Fibroblast of villous mesenchyme (primary cell): ENCODE measurements around the gene COL3A1. TPM values are rescaled to one million over a fixed set of nuclear protein-coding genes. Genes with fewer than 3 reads are reported as not detected.
A peak's percentile ranks its signal among the peaks of the same experiment; 100 is the strongest.

Experiments
- DNase-seq: peaks from one replicate; pipeline ENCODE4 v3.0.0-alpha.2; 2010; ENCODE audit warnings: low read depth
- H3K4me3 ChIP-seq: 2 replicates; pipeline ENCODE4 v1.5.1; 2011; ENCODE audit warnings: low read depth, mild to moderate bottlenecking, low read length
- CTCF ChIP-seq: IDR thresholded peaks from 2 replicates; pipeline ENCODE4 v1.5.1; 2012; ENCODE audit warnings: low read depth, mild to moderate bottlenecking, low read length; ENCODE audit not compliant: insufficient read depth
- total RNA-seq: library from RNA; depleted of rRNA; stranded (reverse); fragments of >200 nt; gene quantifications from 2 replicates; pipeline ENCODE4 v1.2.3, GENCODE V29; 2012

The COL3A1 gene
- total RNA-seq, 1 donor = 3,024 TPM

- no peak overlapping the region for H3K4me3 ChIP-seq
- no peak for TF ChIP-seq CTCF
- no peak for DNase-seq
These were observed 73.2 kb downstream of the COL3A1 start for GRCh38 chr2:189047171-189047888.

- no peak overlapping the region for H3K4me3 ChIP-seq
- TF ChIP-seq CTCF = no peak
- no peak for DNase-seq
These were observed 74.0 kb downstream of the COL3A1 start for GRCh38 chr2:189048189-189048588.

- H3K4me3 ChIP-seq = no peak overlapping the region
- no peak for TF ChIP-seq CTCF
- DNase-seq = peak; percentile 29
These were observed 75.6 kb downstream of the COL3A1 start for GRCh38 chr2:189049709-189050164.

- H3K4me3 ChIP-seq = no peak overlapping the region
- no peak for TF ChIP-seq CTCF
- no peak for DNase-seq
These were observed 76.1 kb downstream of the COL3A1 start for GRCh38 chr2:189050165-189050712.

- H3K4me3 ChIP-seq = no peak overlapping the region
- no peak for TF ChIP-seq CTCF
- no peak for DNase-seq
These were observed 82.3 kb downstream of the COL3A1 start for GRCh38 chr2:189056200-189057106.

- H3K4me3 ChIP-seq = no peak overlapping the region
- no peak for DNase-seq
- TF ChIP-seq CTCF = no peak
These were observed 83.1 kb downstream of the COL3A1 start for GRCh38 chr2:189057316-189057715.
